Gastrocnemius medialis (tissue), 4 donors: ENCODE results near the gene ZFHX3.

ENCODE experiments used
- POLR2A ChIP-seq, 2 donors: fragments of 450-650 bp; IDR thresholded peaks; one replicate each; pipeline ENCODE4 v1.6.1; 2017; ENCODE audit warnings: antibody characterized with exemption in 2 of 2, mild to moderate bottlenecking in 2 of 2, moderate library complexity in 2 of 2
- TF ChIP-seq, protein P1 (sequence below), 5 experiments: fragments of 450-650 bp in 3 of 5; fragments of 200-600 bp in 2 of 5; sonication (generic) in 2 of 5; IDR thresholded peaks in 4 of 5; conservative IDR thresholded peaks in 1 of 5; 1 replicate in 4 of 5; 2 replicates in 1 of 5; pipeline ENCODE4 v1.5.1; 2016 to 2019; ENCODE audit warnings: antibody characterized with exemption in 5 of 5, mild to moderate bottlenecking in 3 of 5, moderate library complexity in 3 of 5

DNA sequence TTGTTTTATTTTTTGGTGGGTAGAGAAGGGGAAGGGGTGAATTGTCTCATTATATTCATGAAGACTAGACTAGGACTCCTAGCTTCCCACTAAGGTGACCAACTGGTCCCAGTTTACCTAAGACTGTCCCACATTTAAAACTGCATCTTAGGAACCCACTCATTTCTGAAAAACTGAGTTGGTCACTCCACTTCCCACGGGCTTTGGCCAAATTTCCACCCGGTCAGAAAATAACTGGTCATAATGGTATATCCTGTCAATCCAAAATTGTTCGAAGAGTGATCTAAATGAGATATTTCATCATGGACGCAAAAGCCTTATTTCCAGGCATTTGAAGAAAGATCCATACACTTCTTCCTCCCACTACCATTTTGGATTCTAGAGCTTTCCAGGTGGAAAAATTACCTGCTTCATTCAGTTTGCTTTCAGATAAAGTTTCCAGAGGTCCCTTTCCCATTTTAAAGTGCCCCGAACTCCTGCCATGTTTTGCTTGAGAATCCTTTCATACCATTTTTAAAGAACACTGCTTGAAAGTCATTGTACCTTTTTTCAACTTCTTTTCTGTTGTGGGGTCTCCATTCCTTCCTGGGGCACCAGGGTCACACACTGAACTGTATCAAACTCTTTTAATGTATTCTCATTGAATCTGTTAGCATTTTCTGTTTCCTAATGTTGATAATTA, 21.8 kb upstream of the ZFHX3 start:
- TF ChIP-seq, protein P1, sequence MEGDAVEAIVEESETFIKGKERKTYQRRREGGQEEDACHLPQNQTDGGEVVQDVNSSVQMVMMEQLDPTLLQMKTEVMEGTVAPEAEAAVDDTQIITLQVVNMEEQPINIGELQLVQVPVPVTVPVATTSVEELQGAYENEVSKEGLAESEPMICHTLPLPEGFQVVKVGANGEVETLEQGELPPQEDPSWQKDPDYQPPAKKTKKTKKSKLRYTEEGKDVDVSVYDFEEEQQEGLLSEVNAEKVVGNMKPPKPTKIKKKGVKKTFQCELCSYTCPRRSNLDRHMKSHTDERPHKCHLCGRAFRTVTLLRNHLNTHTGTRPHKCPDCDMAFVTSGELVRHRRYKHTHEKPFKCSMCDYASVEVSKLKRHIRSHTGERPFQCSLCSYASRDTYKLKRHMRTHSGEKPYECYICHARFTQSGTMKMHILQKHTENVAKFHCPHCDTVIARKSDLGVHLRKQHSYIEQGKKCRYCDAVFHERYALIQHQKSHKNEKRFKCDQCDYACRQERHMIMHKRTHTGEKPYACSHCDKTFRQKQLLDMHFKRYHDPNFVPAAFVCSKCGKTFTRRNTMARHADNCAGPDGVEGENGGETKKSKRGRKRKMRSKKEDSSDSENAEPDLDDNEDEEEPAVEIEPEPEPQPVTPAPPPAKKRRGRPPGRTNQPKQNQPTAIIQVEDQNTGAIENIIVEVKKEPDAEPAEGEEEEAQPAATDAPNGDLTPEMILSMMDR (IDR thresholded peaks at IDR 0.05 in 4 of 5, conservative IDR thresholded peaks at IDR 0.05 in 1 of 5) = no peak
- no peak for TF ChIP-seq POLR2A (IDR thresholded peaks at IDR 0.05)
